Nephron (organoid): ENCODE measurements around the gene SYNPO2.

Experiments
- H3K27ac Mint-ChIP-seq, 3 experiments: 2 replicates each; pipeline ENCODE4 v1.8.0; 2020; ENCODE audit warnings: mixed read lengths in 3 of 3, mild to moderate bottlenecking in 2 of 3, moderate library complexity in 1 of 3
- H3K27me3 Mint-ChIP-seq: 2 replicates; pipeline ENCODE4 v1.8.0; 2021; ENCODE audit warnings: low read depth, mild to moderate bottlenecking, moderate library complexity, mixed read lengths
- H3K36me3 Mint-ChIP-seq: 2 replicates; pipeline ENCODE4 v1.8.0; 2020; ENCODE audit warnings: low read depth, mixed read lengths
- H3K4me1 Mint-ChIP-seq: 2 replicates; pipeline ENCODE4 v1.8.0; 2020; ENCODE audit warnings: mixed read lengths
- H3K4me3 Mint-ChIP-seq, 3 experiments: 2 replicates each; pipeline ENCODE4 v1.8.0; 2020; ENCODE audit warnings: mild to moderate bottlenecking in 3 of 3, mixed read lengths in 3 of 3, moderate library complexity in 2 of 3
- H3K9me3 Mint-ChIP-seq: 2 replicates; pipeline ENCODE4 v1.8.0; 2020; ENCODE audit warnings: mixed read lengths
- CTCF ChIP-seq, 3 experiments: fragments of 200-600 bp; sonication (generic); IDR thresholded peaks; one replicate each; pipeline ENCODE4 v1.5.0; 2021; ENCODE audit warnings: antibody characterized with exemption in 3 of 3; ENCODE audit not compliant: unreplicated experiment in 3 of 3

Gene SYNPO2

DNA sequence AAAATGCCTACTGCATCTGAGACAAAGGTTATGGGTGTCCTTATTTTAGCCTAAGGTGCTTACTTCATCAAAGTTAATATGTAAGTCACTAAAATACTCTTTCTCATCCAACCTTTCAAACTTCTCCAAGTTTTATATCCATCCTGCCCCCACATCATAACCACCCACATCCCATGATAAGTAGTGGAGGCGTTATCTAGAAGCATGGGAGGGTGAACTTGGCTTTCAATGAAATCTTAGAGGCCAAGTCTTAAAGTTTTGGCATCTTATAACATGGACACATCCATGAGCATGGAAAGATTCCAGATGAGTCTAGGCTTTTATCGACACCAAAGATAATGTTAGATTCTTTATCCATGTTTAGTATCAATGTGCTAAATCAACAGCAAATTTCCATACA, 29.9 kb upstream of the SYNPO2 start:
- Mint-ChIP-seq H3K27ac (no peak overlapping the region), H3K4me1 (peaks cover 5% of the 10 kb centered on the region), H3K27me3 (no peaks in the 10 kb centered on the region), H3K4me3 (no peak overlapping the region), H3K36me3 (no peaks in the 10 kb centered on the region), H3K9me3 (no peaks in the 10 kb centered on the region)
- TF ChIP-seq CTCF (IDR thresholded peaks at IDR 0.05; ENCODE audit: unreplicated experiment in 3 of 3), result no peak

DNA sequence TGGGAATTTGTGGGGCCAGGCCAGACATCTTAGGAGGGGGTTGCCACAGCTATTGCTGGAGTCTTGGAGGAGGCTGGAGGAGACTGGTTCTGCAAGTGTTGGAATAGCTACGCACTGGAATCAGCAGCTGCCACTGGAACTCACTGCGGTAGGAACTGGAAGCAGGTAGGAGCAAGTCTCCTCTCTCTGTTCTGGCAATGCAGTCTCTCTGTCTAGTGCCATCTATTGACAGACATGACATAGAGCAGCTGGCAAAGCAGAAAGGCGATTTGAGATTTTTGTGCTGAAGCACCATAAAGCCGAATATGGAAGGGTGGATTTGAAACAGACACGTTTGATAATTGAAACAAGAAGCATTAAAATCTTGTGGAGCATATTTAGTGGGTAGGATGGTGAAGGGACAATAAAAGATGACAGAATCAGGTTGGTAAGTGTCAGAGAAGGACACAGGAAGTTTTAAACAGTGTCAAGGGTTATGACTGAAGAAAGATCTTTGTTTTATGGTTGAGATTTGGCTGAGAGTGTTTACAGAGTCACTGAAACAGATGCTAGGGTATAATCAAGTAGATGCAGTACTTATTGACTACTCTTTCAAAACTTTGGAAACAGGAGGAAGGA, 23.5 kb upstream of the SYNPO2 start:
- Mint-ChIP-seq H3K36me3 (no peaks in the 10 kb centered on the region), H3K4me3 (no peak overlapping the region), H3K4me1 (peaks cover 13% of the 10 kb centered on the region), H3K9me3 (no peaks in the 10 kb centered on the region), H3K27ac (no peak overlapping the region), H3K27me3 (no peaks in the 10 kb centered on the region)
- peak; percentile 57 to 59 (median 57) for TF ChIP-seq CTCF (IDR thresholded peaks at IDR 0.05; ENCODE audit: unreplicated experiment in 3 of 3)

DNA sequence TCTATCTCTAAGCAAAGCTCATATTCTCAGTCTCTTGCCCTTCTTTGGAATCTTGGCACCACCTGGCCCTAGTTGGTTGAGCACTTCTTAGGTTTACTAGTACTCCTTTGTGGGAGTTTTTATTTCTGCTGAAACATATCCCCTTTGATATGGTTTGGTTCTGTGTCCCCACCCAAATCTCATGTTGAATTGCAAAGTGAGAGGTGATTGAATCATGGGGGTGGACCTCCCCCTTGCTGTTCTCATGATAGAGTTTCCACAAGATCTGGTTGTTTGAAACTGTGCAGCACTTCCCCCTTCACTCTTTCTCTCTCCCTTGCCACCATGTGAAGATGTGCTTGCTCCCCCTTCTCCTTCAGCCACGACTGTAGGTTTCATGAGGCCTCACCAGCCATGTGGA, 22.2 kb upstream of the SYNPO2 start:
- Mint-ChIP-seq H3K4me1 (peaks cover 18% of the 10 kb centered on the region), H3K27ac (no peak overlapping the region), H3K9me3 (no peaks in the 10 kb centered on the region), H3K27me3 (no peaks in the 10 kb centered on the region), H3K4me3 (no peak overlapping the region), H3K36me3 (no peaks in the 10 kb centered on the region)
- TF ChIP-seq CTCF (IDR thresholded peaks at IDR 0.05; ENCODE audit: unreplicated experiment in 3 of 3), result no peak

GRCh38 chr4:118867311-118868067, 21.2 kb upstream of the SYNPO2 start:
- Mint-ChIP-seq H3K27me3 (no peaks in the 10 kb centered on the region), H3K9me3 (no peaks in the 10 kb centered on the region), H3K36me3 (no peaks in the 10 kb centered on the region), H3K27ac (peak overlapping the region in 2 of 3 experiments; percentile 44 to 52), H3K4me3 (no peak overlapping the region), H3K4me1 (peaks cover 18% of the 10 kb centered on the region)
- TF ChIP-seq CTCF (IDR thresholded peaks at IDR 0.05; ENCODE audit: unreplicated experiment in 3 of 3), result no peak

DNA sequence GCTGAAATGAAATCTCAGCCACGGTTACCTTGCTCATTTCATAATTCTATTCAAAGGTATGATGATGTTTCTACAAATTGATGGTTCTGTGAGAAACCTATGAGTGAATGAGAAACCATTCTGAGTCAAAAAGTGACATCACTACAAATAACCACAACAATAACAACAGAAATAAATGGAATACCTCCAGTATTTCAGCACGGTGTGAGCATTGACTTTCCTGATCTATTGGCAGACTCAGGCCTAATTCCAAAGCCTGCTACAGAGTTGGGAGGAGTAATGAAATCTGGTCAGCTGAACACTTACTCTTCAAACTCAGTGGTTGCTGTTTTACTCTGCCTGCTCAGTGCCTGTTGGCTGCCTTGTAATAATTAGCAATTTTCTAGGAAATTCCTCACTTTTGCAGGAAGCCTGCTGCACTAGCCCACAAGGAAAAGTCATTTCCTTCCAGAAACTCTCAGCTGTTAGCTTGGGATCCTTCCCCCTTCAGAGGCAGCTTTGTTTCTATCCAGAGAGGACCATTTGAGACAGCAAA, 18.8 kb upstream of the SYNPO2 start:
- H3K27me3 Mint-ChIP-seq, result no peaks in the 10 kb centered on the region
- no peaks in the 10 kb centered on the region for H3K36me3 Mint-ChIP-seq
- H3K9me3 Mint-ChIP-seq, result peaks cover 1% of the 10 kb centered on the region
- H3K27ac Mint-ChIP-seq, result peak overlapping the region; percentile 72 to 86 (median 82)
- no peak overlapping the region for H3K4me3 Mint-ChIP-seq
- TF ChIP-seq CTCF (IDR thresholded peaks at IDR 0.05; ENCODE audit: unreplicated experiment in 3 of 3), result no peak
- H3K4me1 Mint-ChIP-seq, result peaks cover 18% of the 10 kb centered on the region
